MM.1S (cell line): ENCODE measurements around the gene SPATA13.

Experiments
- DNase-seq: peaks from one replicate; pipeline ENCODE4 v3.0.0-alpha.2; 2015
- H2AFZ ChIP-seq: fragments of 300-600 bp; sonication (generic); 2 replicates; pipeline ENCODE4 v1.6.0; 2016; ENCODE audit warnings: antibody characterized with exemption, low read length
- H3F3A ChIP-seq: fragments of 300-600 bp; sonication (generic); 2 replicates; pipeline ENCODE4 v1.6.1; 2016; ENCODE audit warnings: mild to moderate bottlenecking, antibody characterized with exemption, low read length, moderate library complexity, mixed read lengths; ENCODE audit not compliant: insufficient read depth
- H3K27ac ChIP-seq: fragments of 300-600 bp; sonication (generic); 2 replicates; pipeline ENCODE4 v1.5.1; 2016; ENCODE audit warnings: mild to moderate bottlenecking, low read length
- H3K27me3 ChIP-seq: fragments of 300-600 bp; sonication (generic); replicated peaks from 2 replicates; pipeline ENCODE4 v1.6.0; 2016; ENCODE audit warnings: low read length; ENCODE audit not compliant: insufficient read depth
- H3K36me3 ChIP-seq: fragments of 300-600 bp; sonication (generic); replicated peaks from 2 replicates; pipeline ENCODE4 v1.6.1; 2016; ENCODE audit warnings: mild to moderate bottlenecking, low read length, mixed read lengths; ENCODE audit not compliant: insufficient read depth
- H3K4me1 ChIP-seq: fragments of 300-600 bp; sonication (generic); 2 replicates; pipeline ENCODE4 v1.6.1; 2016; ENCODE audit warnings: low read length, mixed read lengths
- H3K4me2 ChIP-seq: fragments of 300-600 bp; sonication (generic); 2 replicates; pipeline ENCODE4 v1.6.0; 2016; ENCODE audit warnings: low read depth, low read length
- H3K4me3 ChIP-seq: fragments of 300-600 bp; sonication (generic); 2 replicates; pipeline ENCODE4 v1.5.1; 2016; ENCODE audit warnings: low read length, mixed read lengths
- H3K79me2 ChIP-seq: fragments of 300-600 bp; sonication (generic); 2 replicates; pipeline ENCODE4 v1.6.1; 2016; ENCODE audit warnings: mixed run types, low read length, mixed read lengths
- H3K9ac ChIP-seq: fragments of 300-600 bp; sonication (generic); 2 replicates; pipeline ENCODE4 v1.6.1; 2016; ENCODE audit warnings: low read length, mixed read lengths
- H3K9me2 ChIP-seq: fragments of 300-600 bp; sonication (generic); replicated peaks from 2 replicates; pipeline ENCODE4 v1.6.1; 2016; ENCODE audit warnings: mild to moderate bottlenecking, low read length, mixed read lengths; ENCODE audit not compliant: insufficient read depth
- H3K9me3 ChIP-seq: fragments of 300-600 bp; sonication (generic); replicated peaks from 2 replicates; pipeline ENCODE4 v1.6.1; 2016; ENCODE audit warnings: mild to moderate bottlenecking, low read length, mixed read lengths; ENCODE audit not compliant: insufficient read depth
- H4K20me1 ChIP-seq: fragments of 300-600 bp; sonication (generic); 2 replicates; pipeline ENCODE4 v1.6.1; 2016; ENCODE audit warnings: mild to moderate bottlenecking, low read length, moderate library complexity, mixed read lengths; ENCODE audit not compliant: insufficient read depth
- CTCF ChIP-seq: fragments of 300-600 bp; sonication (generic); IDR thresholded peaks from 2 replicates; pipeline ENCODE4 v1.5.1; 2016; ENCODE audit warnings: antibody characterized with exemption, low read length, mixed read lengths
- EZH2 ChIP-seq: fragments of 300-600 bp; sonication (generic); optimal IDR thresholded peaks from 2 replicates; pipeline ENCODE3; 2017; ENCODE audit warnings: low read depth, mild to moderate bottlenecking, antibody characterized with exemption, low read length, mixed read lengths
- EZH2phosphoT487 ChIP-seq: fragments of 300-600 bp; sonication (generic); IDR thresholded peaks from 2 replicates; pipeline ENCODE4 v1.6.1; 2018; ENCODE audit warnings: antibody characterized with exemption, low read length

The SPATA13 gene

GRCh38 chr13:24270639-24271141 is 110.2 kb downstream of the SPATA13 start:
- no peaks in the 10 kb centered on the region for H3K4me1 ChIP-seq
- H3K27ac ChIP-seq: no peak overlapping the region
- no peaks in the 10 kb centered on the region for H3K36me3 ChIP-seq
- no peak overlapping the region for H3K4me2 ChIP-seq
- H3K9me2 ChIP-seq: no peaks in the 10 kb centered on the region
- H3K79me2 ChIP-seq: no peaks in the 10 kb centered on the region
- no peaks in the 10 kb centered on the region for H3F3A ChIP-seq
- no peak for TF ChIP-seq CTCF
- no peak for TF ChIP-seq EZH2
- TF ChIP-seq EZH2phosphoT487: no peak
- no peak overlapping the region for H3K4me3 ChIP-seq
- H2AFZ ChIP-seq: no peak overlapping the region
- no peaks in the 10 kb centered on the region for H3K9me3 ChIP-seq
- H3K27me3 ChIP-seq: no peaks in the 10 kb centered on the region
- H3K9ac ChIP-seq: no peak overlapping the region
- DNase-seq: no peak
- H4K20me1 ChIP-seq: no peaks in the 10 kb centered on the region

GRCh38 chr13:24271231-24271600 is 110.7 kb downstream of the SPATA13 start:
- no peak for DNase-seq
- H3K4me2 ChIP-seq: no peak overlapping the region
- no peak overlapping the region for H3K27ac ChIP-seq
- no peaks in the 10 kb centered on the region for H3K27me3 ChIP-seq
- no peaks in the 10 kb centered on the region for H3K9me2 ChIP-seq
- H3K4me1 ChIP-seq: no peaks in the 10 kb centered on the region
- no peaks in the 10 kb centered on the region for H3F3A ChIP-seq
- TF ChIP-seq EZH2phosphoT487: no peak
- TF ChIP-seq EZH2: no peak
- TF ChIP-seq CTCF: no peak
- no peaks in the 10 kb centered on the region for H3K36me3 ChIP-seq
- no peaks in the 10 kb centered on the region for H3K9me3 ChIP-seq
- H3K79me2 ChIP-seq: no peaks in the 10 kb centered on the region
- H4K20me1 ChIP-seq: no peaks in the 10 kb centered on the region
- no peak overlapping the region for H3K4me3 ChIP-seq
- no peak overlapping the region for H2AFZ ChIP-seq
- no peak overlapping the region for H3K9ac ChIP-seq

- H2AFZ ChIP-seq: no peak overlapping the region
- no peak for DNase-seq
- H3K4me1 ChIP-seq: no peaks in the 10 kb centered on the region
- no peaks in the 10 kb centered on the region for H3K9me2 ChIP-seq
- no peaks in the 10 kb centered on the region for H3K36me3 ChIP-seq
- H3K4me2 ChIP-seq: no peak overlapping the region
- H3K4me3 ChIP-seq: no peak overlapping the region
- no peak overlapping the region for H3K27ac ChIP-seq
- no peaks in the 10 kb centered on the region for H3K27me3 ChIP-seq
- TF ChIP-seq EZH2 (no peak), EZH2phosphoT487 (no peak), CTCF (no peak)
- no peaks in the 10 kb centered on the region for H3K9me3 ChIP-seq
- no peaks in the 10 kb centered on the region for H3F3A ChIP-seq
- no peaks in the 10 kb centered on the region for H3K79me2 ChIP-seq
- no peak overlapping the region for H3K9ac ChIP-seq
- no peaks in the 10 kb centered on the region for H4K20me1 ChIP-seq
Measured at GRCh38 chr13:24271601-24272451, 111.3 kb downstream of the SPATA13 start.
